ENCODE measurements around the gene CDH22. TPM values are rescaled to one million over a fixed set of nuclear protein-coding genes. Genes with fewer than 3 reads are reported as not detected.

Gene CDH22
- total and polyA plus RNA-seq, 7 donors: 0.11 to 1.4 (median 0.53) TPM

GRCh38 chr20:46218656-46219055 lies 89.6 kb downstream of the CDH22 start:
- peaks cover 31% of the 10 kb centered on the region for H3K4me1 ChIP-seq
- peak in 1 of 2 donors; percentile 30 for DNase-seq
- intact Hi-C loops (cut with DNase I): no loop called here

GRCh38 chr20:46217583-46217982 lies 90.7 kb downstream of the CDH22 start:
- Histone ChIP-seq H3K36me3 (ENCODE audit: insufficient read depth in 1 of 2, low read depth in 1 of 2) (no peaks in the 10 kb centered on the region), H3K4me1 (peaks cover 23% of the 10 kb centered on the region), H3K27ac (no peak overlapping the region), H3K4me3 (no peak overlapping the region), H3K9me3 (no peaks in the 10 kb centered on the region), H3K27me3 (ENCODE audit: insufficient read depth in 3 of 3, low read length in 2 of 3) (peaks cover 0 to 8% (median 0%) of the 10 kb centered on the region in 3 donors)
- no peak for TF ChIP-seq CTCF (IDR thresholded peaks at IDR 0.05)
- ATAC-seq (no peak), DNase-seq (no peak)
- intact Hi-C loops (cut with DNase I): no loop called here

More at GRCh38 chr20:46218656-46219055, 89.6 kb downstream of the CDH22 start:
- no peaks in the 10 kb centered on the region for H3K9me3 ChIP-seq
- 69 to 76% (median 73%) methylated on average over 9 of the region's 9 CpGs for WGBS, 3 donors
- H3K27ac ChIP-seq: no peak overlapping the region
- no peak for TF ChIP-seq CTCF (IDR thresholded peaks at IDR 0.05)
- no peak for ATAC-seq
- no peak overlapping the region for H3K4me3 ChIP-seq
- H3K27me3 ChIP-seq (ENCODE audit: insufficient read depth in 3 of 3, low read length in 2 of 3): peaks cover 0 to 6% (median 0%) of the 10 kb centered on the region in 3 donors
- no peaks in the 10 kb centered on the region for H3K36me3 ChIP-seq (ENCODE audit: insufficient read depth in 1 of 2, low read depth in 1 of 2)

- intact Hi-C loops (cut with DNase I): no loop called here
- no peak for TF ChIP-seq CTCF (IDR thresholded peaks at IDR 0.05)
- H3K27ac ChIP-seq: no peak overlapping the region
Measured at GRCh38 chr20:46216770-46217464, 91.4 kb downstream of the CDH22 start.

GRCh38 chr20:46215913-46216707 lies 92.2 kb downstream of the CDH22 start:
- peak; percentile 45 to 66 (median 56) for ATAC-seq
- H3K27me3 ChIP-seq (ENCODE audit: insufficient read depth in 3 of 3, low read length in 2 of 3): peaks cover 0 to 18% (median 2%) of the 10 kb centered on the region in 3 donors
- H3K27ac ChIP-seq: no peak overlapping the region
- H3K9me3 ChIP-seq: no peaks in the 10 kb centered on the region
- peaks cover 9% of the 10 kb centered on the region for H3K4me1 ChIP-seq
- H3K4me3 ChIP-seq: no peak overlapping the region
- 33 to 49% (median 39%) methylated on average over 16 to 17 of the region's 17 CpGs for WGBS, 3 donors
- intact Hi-C loops (cut with DNase I): no loop called here
- no peak for TF ChIP-seq CTCF (IDR thresholded peaks at IDR 0.05)
- DNase-seq: peak; percentile 17 to 39
- H3K36me3 ChIP-seq (ENCODE audit: insufficient read depth in 1 of 2, low read depth in 1 of 2): no peaks in the 10 kb centered on the region

More at GRCh38 chr20:46216770-46217464, 91.4 kb downstream of the CDH22 start:
- ATAC-seq (no peak), DNase-seq (peak in 1 of 2 donors; percentile 44)
- Histone ChIP-seq H3K9me3 (no peaks in the 10 kb centered on the region), H3K4me3 (no peak overlapping the region), H3K4me1 (peaks cover 16% of the 10 kb centered on the region), H3K36me3 (ENCODE audit: insufficient read depth in 1 of 2, low read depth in 1 of 2) (no peaks in the 10 kb centered on the region), H3K27me3 (ENCODE audit: insufficient read depth in 3 of 3, low read length in 2 of 3) (peaks cover 0 to 10% (median 0%) of the 10 kb centered on the region in 3 donors)
- 87 to 89% (median 88%) methylated on average over 22 of the region's 22 CpGs for WGBS, 3 donors

All from psoas muscle (tissue), 8 donors.